H1 (cell line): ENCODE data around the gene LRRC74B. TPM values are rescaled to one million over a fixed set of nuclear protein-coding genes. Genes with fewer than 3 reads are reported as not detected.

Experiments
- ASH2L ChIP-seq: fragments of 200-600, 300-600 bp; sonication (generic); IDR thresholded peaks from one replicate; pipeline ENCODE4 v1.7.1; 2017; ENCODE audit warnings: low read length
- CHD1 ChIP-seq: IDR thresholded peaks from 2 replicates; pipeline ENCODE4 v1.6.1; 2012; ENCODE audit warnings: low read depth, low read length, improper control_type of control experiment
- CHD2 ChIP-seq: IDR thresholded peaks from 2 replicates; pipeline ENCODE4 v1.6.1; 2012; ENCODE audit warnings: low read length, improper control_type of control experiment
- CREB1 ChIP-seq: IDR thresholded peaks from 2 replicates; pipeline ENCODE4 v1.6.1; 2012; ENCODE audit warnings: inconsistent platforms
- EGR1 ChIP-seq: IDR thresholded peaks from 2 replicates; pipeline ENCODE4 v1.6.1; 2011; ENCODE audit warnings: low read depth, low read length, borderline replicate concordance
- HDAC2 ChIP-seq, 2 experiments: fragments of 300-600 bp in 1 of 2; sonication (generic) in 1 of 2; IDR thresholded peaks; 2 replicates each; pipeline ENCODE4 v1.6.1; 2011 to 2012; ENCODE audit warnings: low read depth in 2 of 2, low read length in 2 of 2, mild to moderate bottlenecking in 2 of 2, moderate library complexity in 2 of 2, borderline replicate concordance in 1 of 2, inconsistent platforms in 1 of 2
- JUND ChIP-seq: IDR thresholded peaks from 2 replicates; pipeline ENCODE4 v1.6.1; 2011; ENCODE audit warnings: mild to moderate bottlenecking, improper control_type of control experiment, low read length
- KDM5A ChIP-seq: fragments of 200-600 bp; IDR thresholded peaks from 2 replicates; pipeline ENCODE4 v1.7.1; 2012; ENCODE audit warnings: mild to moderate bottlenecking, low read length, inconsistent platforms, mixed read lengths
- NANOG ChIP-seq: IDR thresholded peaks from 2 replicates; pipeline ENCODE4 v1.6.1; 2011; ENCODE audit warnings: low read length, low read depth, mild to moderate bottlenecking, inconsistent platforms; ENCODE audit not compliant: insufficient read depth, poor library complexity, severe bottlenecking
- PHF8 ChIP-seq: fragments of 200-600 bp; sonication (generic); conservative IDR thresholded peaks from 2 replicates; pipeline ENCODE4 v1.7.1; 2012; ENCODE audit warnings: low read depth, mild to moderate bottlenecking, inconsistent platforms, low read length, moderate library complexity
- POU5F1 ChIP-seq: IDR thresholded peaks from 2 replicates; pipeline ENCODE4 v1.6.1; 2011; ENCODE audit warnings: low read depth, mild to moderate bottlenecking, low read length, moderate library complexity
- RBBP5 ChIP-seq: IDR thresholded peaks from 2 replicates; pipeline ENCODE4 v1.7.1; 2012; ENCODE audit warnings: low read depth, mild to moderate bottlenecking, inconsistent platforms, low read length, moderate library complexity, borderline replicate concordance
- RXRA ChIP-seq: IDR thresholded peaks from 2 replicates; pipeline ENCODE4 v1.6.1; 2011; ENCODE audit warnings: low read depth, mild to moderate bottlenecking, low read length, moderate library complexity; ENCODE audit not compliant: insufficient read depth
- TAF1 ChIP-seq: IDR thresholded peaks from 2 replicates; pipeline ENCODE4 v1.6.1; 2011; ENCODE audit warnings: mild to moderate bottlenecking, low read depth, low read length
- TCF12 ChIP-seq: IDR thresholded peaks from 2 replicates; pipeline ENCODE4 v1.6.1; 2011; ENCODE audit warnings: low read depth, mild to moderate bottlenecking, low read length
- polyA plus RNA-seq, 7 experiments: library from polyadenylated mRNA; depleted of rRNA in 3 of 7; stranded (reverse) in 5 of 7; unstranded in 2 of 7; fragments of >200 nt in 5 of 7; fragments of 200-250 nt in 2 of 7; gene quantifications; 1 replicate in 5 of 7; 2 replicates in 1 of 7; 4 replicates in 1 of 7; pipeline versions ENCODE4 v1.2.1 to v1.2.3, GENCODE V29; 2011 to 2013; ENCODE audit warnings: missing spikeins in 2 of 7, mixed read lengths in 2 of 7
- total RNA-seq: library from RNA; stranded (reverse); fragmentation: NEBNext Ultra II Directional; extraction: Animal tissue kit (Norgen Biotek cat#: 25700); gene quantifications from 2 replicates; pipeline ENCODE4 v1.2.1, GENCODE V29; 2021
- TF ChIP-seq, protein P1 (sequence below): IDR thresholded peaks from 2 replicates; pipeline ENCODE4 v1.6.1; 2012; ENCODE audit warnings: inconsistent platforms
- TF ChIP-seq, protein P2 (sequence below), 3 experiments: IDR thresholded peaks; 1 replicate in 2 of 3; 2 replicates in 1 of 3; pipeline versions ENCODE4 v1.5.1 to v1.6.1; 2011; ENCODE audit warnings: low read length in 3 of 3, mild to moderate bottlenecking in 3 of 3, inconsistent platforms in 2 of 3, low read depth in 1 of 3, moderate library complexity in 1 of 3; ENCODE audit not compliant: insufficient read depth in 1 of 3; ENCODE audit errors: control extremely low read depth in 1 of 3
- TF ChIP-seq, protein P3 (sequence below): IDR thresholded peaks from 2 replicates; pipeline ENCODE4 v1.6.1; 2012; ENCODE audit warnings: inconsistent platforms

LRRC74B gene
- total and polyA plus RNA-seq, 2 of the 8 experiments (the other 6 are each of a cell fraction or from before 2014, with no cell fraction given): not detected

DNA sequence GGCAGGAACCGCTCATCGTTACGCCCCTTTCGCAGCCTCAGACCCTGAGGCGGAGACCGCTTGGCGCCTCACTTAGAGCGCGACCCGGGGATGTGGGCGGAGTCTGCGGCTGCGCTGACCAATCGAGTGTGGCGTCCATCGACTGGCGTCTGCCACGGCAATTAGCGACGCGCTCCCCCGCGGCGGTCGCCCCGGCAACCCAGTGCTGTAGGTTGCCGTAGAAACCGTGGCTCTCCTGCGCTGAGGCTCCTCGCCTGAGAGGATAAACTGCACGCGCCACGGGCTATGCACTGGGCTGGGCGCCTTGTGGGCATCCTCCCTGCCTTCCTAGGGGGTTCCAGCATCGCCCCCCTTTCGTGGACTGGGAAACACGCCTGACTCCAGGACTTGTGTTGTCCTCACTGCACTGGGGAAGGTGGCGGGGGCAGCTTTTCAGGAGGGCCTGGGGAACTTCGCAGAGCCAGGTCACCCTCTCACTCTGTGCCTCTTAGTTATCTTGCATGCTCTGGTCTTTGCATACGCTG, 31.5 kb upstream of the LRRC74B start (continued):
- TF ChIP-seq, protein P1, sequence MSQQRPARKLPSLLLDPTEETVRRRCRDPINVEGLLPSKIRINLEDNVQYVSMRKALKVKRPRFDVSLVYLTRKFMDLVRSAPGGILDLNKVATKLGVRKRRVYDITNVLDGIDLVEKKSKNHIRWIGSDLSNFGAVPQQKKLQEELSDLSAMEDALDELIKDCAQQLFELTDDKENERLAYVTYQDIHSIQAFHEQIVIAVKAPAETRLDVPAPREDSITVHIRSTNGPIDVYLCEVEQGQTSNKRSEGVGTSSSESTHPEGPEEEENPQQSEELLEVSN: peak; percentile 42; the same call in 1 of the 2 replicates
- TF ChIP-seq, protein P2, sequence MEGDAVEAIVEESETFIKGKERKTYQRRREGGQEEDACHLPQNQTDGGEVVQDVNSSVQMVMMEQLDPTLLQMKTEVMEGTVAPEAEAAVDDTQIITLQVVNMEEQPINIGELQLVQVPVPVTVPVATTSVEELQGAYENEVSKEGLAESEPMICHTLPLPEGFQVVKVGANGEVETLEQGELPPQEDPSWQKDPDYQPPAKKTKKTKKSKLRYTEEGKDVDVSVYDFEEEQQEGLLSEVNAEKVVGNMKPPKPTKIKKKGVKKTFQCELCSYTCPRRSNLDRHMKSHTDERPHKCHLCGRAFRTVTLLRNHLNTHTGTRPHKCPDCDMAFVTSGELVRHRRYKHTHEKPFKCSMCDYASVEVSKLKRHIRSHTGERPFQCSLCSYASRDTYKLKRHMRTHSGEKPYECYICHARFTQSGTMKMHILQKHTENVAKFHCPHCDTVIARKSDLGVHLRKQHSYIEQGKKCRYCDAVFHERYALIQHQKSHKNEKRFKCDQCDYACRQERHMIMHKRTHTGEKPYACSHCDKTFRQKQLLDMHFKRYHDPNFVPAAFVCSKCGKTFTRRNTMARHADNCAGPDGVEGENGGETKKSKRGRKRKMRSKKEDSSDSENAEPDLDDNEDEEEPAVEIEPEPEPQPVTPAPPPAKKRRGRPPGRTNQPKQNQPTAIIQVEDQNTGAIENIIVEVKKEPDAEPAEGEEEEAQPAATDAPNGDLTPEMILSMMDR (IDR thresholded peaks at IDR 0.05; ENCODE audit: control extremely low read depth in 1 of 3, insufficient read depth in 1 of 3, low read depth in 1 of 3, low read length in 3 of 3): no peak
- no peak for TF ChIP-seq JUND
- TF ChIP-seq PHF8: no peak
- TF ChIP-seq RXRA: no peak
- TF ChIP-seq KDM5A: no peak
- TF ChIP-seq ASH2L: peak; percentile 1
- no peak for TF ChIP-seq TAF1
- TF ChIP-seq, protein P3, sequence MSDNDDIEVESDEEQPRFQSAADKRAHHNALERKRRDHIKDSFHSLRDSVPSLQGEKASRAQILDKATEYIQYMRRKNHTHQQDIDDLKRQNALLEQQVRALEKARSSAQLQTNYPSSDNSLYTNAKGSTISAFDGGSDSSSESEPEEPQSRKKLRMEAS: peak; percentile 36; the same call in 1 of the 2 replicates
- TF ChIP-seq TCF12: no peak
- TF ChIP-seq POU5F1: no peak
- TF ChIP-seq CHD2: 0 out of 2 replicates have a peak, but pooled peaks have one; percentile 39
- peak; percentile 93 for TF ChIP-seq CREB1
- no peak for TF ChIP-seq HDAC2 (IDR thresholded peaks at IDR 0.05; ENCODE audit: borderline replicate concordance in 1 of 2, low read depth in 2 of 2, low read length in 2 of 2)
- no peak for TF ChIP-seq RBBP5
- TF ChIP-seq EGR1: no peak
- TF ChIP-seq NANOG: peak; percentile 73
- TF ChIP-seq CHD1: no peak
